SU-DHL-6 (cell line): Measurements from ENCODE around the gene SNAPC2.

Experiments
- EZH2phosphoT487 ChIP-seq: fragments of 200-600 bp; sonication (generic), shearing (Covaris generic); conservative IDR thresholded peaks from 2 replicates; pipeline ENCODE4 v1.6.1; 2018; ENCODE audit warnings: mild to moderate bottlenecking, antibody characterized with exemption, low read length, moderate library complexity, mixed read lengths
- TF ChIP-seq, protein P1 (sequence below): fragments of 200-600 bp; sonication (generic); IDR thresholded peaks from one replicate; pipeline ENCODE4 v1.5.1; 2017; ENCODE audit warnings: antibody characterized with exemption, mild to moderate bottlenecking, low read length, moderate library complexity; ENCODE audit not compliant: insufficient read depth, poor library complexity, severe bottlenecking

DNA sequence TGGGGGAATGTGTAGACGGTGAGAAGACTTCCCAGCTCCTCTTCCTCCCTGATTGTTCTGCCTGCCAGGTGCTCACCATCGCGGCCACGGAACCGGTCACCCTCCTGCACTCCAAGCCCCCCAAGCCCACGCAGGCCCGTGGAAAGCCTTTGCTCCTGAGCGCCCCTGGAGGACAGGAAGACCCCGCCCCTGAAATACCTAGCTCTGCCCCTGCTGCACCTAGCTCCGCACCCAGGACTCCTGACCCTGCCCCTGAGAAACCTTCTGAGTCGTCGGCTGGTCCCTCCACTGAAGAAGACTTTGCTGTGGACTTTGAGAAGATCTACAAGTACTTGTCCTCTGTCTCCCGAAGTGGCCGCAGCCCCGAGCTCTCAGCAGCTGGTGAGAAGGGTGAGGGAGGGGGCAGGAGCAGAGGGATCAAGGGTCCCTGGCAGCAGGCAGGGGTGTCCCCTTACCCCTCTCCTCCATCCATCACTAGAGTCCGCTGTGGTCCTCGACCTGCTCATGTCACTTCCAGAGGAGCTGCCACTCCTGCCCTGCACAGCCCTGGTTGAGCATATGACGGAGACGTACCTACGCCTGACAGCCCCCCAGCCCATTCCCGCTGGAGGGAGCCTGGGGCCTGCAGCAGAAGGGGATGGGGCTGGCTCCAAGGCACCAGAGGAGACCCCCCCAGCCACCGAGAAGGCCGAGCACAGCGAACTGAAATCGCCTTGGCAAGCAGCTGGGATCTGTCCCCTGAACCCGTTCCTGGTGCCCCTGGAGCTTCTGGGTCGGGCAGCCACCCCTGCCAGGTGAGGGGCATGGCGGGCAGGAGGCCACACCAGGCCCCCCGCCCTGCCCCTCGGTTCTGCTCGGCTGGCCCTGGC is 2.1 kb downstream of the SNAPC2 start:
- TF ChIP-seq, protein P1, sequence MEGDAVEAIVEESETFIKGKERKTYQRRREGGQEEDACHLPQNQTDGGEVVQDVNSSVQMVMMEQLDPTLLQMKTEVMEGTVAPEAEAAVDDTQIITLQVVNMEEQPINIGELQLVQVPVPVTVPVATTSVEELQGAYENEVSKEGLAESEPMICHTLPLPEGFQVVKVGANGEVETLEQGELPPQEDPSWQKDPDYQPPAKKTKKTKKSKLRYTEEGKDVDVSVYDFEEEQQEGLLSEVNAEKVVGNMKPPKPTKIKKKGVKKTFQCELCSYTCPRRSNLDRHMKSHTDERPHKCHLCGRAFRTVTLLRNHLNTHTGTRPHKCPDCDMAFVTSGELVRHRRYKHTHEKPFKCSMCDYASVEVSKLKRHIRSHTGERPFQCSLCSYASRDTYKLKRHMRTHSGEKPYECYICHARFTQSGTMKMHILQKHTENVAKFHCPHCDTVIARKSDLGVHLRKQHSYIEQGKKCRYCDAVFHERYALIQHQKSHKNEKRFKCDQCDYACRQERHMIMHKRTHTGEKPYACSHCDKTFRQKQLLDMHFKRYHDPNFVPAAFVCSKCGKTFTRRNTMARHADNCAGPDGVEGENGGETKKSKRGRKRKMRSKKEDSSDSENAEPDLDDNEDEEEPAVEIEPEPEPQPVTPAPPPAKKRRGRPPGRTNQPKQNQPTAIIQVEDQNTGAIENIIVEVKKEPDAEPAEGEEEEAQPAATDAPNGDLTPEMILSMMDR, result no peak
- TF ChIP-seq EZH2phosphoT487, result no peak
